WERI-Rb-1 (cell line): ENCODE results near the gene DLG1.

Experiments
- DNase-seq: peaks from one replicate; pipeline ENCODE4 v3.0.0-alpha.2; 2020
- H3K27ac ChIP-seq: fragments of 250-450 bp; sonication (Bioruptor Pico); 2 replicates; pipeline ENCODE4 v1.5.1; 2020; ENCODE audit warnings: mild to moderate bottlenecking, moderate library complexity
- H3K27me3 ChIP-seq: fragments of 250-450 bp; sonication (Bioruptor Pico); 2 replicates; pipeline ENCODE4 v1.5.1; 2021; ENCODE audit warnings: mild to moderate bottlenecking, low read depth, moderate library complexity; ENCODE audit not compliant: insufficient read depth, severe bottlenecking
- H3K36me3 ChIP-seq: fragments of 250-450 bp; sonication (Bioruptor Pico); 2 replicates; pipeline ENCODE4 v1.5.1; 2020; ENCODE audit warnings: mild to moderate bottlenecking, moderate library complexity
- H3K4me3 ChIP-seq: 2 replicates; pipeline ENCODE4 v1.5.1; 2011; ENCODE audit warnings: low read depth, mild to moderate bottlenecking, control low read depth, low read length
- H3K9me3 ChIP-seq: fragments of 250-450 bp; sonication (Bioruptor Pico); 2 replicates; pipeline ENCODE4 v1.5.1; 2021; ENCODE audit warnings: mild to moderate bottlenecking, moderate library complexity; ENCODE audit not compliant: severe bottlenecking
- TF ChIP-seq, protein P1 (sequence below): IDR thresholded peaks from 2 replicates; pipeline ENCODE4 v1.5.1; 2011; ENCODE audit warnings: low read depth, mild to moderate bottlenecking, control low read depth, inconsistent platforms, low read length

DLG1 gene

DNA sequence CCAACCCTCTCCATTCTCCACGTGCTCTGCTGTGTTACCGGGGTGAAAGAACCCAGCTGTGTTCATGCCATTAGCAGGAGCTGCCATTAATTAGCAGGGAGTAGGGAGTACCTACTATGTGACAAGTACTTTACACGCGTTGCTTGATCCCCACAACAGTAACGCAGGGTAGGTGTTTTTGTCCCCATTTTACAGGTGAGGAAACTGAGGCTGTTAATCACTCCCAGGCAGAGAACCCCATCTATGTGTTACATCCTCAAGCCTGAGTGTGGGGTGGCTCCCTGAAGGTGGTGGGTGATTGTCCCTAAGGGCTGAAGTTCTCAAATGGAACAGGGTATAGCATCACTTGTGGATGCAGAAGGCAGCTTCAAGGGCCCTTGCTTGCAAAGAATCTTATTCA, 291.6 kb downstream of the DLG1 start:
- H3K27ac ChIP-seq = no peak overlapping the region
- TF ChIP-seq, protein P1, sequence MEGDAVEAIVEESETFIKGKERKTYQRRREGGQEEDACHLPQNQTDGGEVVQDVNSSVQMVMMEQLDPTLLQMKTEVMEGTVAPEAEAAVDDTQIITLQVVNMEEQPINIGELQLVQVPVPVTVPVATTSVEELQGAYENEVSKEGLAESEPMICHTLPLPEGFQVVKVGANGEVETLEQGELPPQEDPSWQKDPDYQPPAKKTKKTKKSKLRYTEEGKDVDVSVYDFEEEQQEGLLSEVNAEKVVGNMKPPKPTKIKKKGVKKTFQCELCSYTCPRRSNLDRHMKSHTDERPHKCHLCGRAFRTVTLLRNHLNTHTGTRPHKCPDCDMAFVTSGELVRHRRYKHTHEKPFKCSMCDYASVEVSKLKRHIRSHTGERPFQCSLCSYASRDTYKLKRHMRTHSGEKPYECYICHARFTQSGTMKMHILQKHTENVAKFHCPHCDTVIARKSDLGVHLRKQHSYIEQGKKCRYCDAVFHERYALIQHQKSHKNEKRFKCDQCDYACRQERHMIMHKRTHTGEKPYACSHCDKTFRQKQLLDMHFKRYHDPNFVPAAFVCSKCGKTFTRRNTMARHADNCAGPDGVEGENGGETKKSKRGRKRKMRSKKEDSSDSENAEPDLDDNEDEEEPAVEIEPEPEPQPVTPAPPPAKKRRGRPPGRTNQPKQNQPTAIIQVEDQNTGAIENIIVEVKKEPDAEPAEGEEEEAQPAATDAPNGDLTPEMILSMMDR = no peak

DNA sequence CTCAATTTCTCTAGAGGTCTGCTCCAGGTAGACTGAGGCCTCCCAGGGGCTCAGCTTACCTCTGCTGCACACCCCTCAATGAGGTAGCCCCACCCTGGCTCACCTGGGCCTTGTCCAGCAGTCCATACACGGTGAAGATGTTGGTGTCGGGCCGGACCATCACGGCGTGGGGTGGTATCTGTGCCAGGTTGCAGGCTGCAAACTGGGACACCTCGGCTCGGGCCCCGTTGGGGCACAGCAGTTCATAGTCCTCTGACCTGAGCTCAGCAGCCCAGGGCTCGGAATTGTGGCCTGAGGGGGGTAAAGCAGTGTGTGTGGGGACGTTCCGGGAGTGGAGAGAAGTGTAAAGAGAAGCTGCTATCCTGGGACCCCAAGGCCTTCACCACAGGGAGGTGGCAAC, 292.0 kb downstream of the DLG1 start:
- Histone ChIP-seq H3K27me3 (no peaks in the 10 kb centered on the region), H3K36me3 (no peaks in the 10 kb centered on the region), H3K4me3 (no peak overlapping the region), H3K9me3 (no peaks in the 10 kb centered on the region), H3K27ac (no peak overlapping the region)
- TF ChIP-seq, protein P1 = no peak
- DNase-seq = no peak

More for the DNA sequence above, 291.6 kb downstream of the DLG1 start:
- Histone ChIP-seq H3K4me3 (no peak overlapping the region), H3K27me3 (no peaks in the 10 kb centered on the region), H3K9me3 (no peaks in the 10 kb centered on the region), H3K36me3 (no peaks in the 10 kb centered on the region)
- no peak for DNase-seq

DNA sequence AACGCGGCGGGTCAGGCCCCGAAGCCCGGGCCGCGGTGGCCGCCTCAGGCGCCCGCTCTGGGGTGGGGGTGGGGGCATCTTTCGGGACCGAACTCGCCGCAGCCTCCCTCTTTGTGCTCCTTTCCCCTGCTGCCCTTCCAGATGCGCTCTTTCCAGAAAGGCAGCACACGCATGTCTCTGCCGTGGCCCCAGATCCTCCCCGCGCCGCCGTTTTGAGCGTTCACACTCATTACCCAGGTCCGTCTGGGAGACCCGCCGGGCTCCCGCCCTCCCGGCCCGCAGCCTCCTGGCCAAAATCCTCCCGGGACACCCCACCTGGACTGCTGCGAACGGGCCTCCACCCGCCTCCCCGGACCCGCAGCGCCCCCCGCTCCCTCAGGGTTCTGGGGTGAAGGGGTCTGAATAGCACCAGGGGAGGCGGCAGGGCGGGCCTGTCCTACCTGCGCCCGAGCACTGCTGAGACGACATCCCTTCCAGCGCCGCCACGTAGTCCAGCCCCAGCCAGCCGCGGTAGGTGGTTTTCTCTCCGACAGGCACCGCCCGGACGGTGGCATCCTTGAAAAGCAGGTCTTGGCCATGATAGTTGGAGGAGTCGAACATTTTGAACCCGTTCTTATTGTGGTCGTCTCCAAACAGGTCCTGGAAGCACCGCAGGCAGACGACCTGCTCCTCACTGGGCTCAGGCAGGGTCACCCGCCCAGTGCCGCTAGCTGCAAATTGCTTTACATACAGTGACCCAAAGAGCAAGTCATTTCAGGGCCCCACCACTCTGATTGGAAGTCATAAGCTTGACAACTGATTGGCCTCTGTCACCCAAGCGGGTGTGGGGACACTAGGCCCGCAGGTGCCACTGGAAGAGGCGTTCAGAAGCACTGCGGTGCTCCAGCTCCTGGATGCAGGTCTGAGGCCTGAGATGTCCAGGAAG, 294.7 kb downstream of the DLG1 start:
- no peaks in the 10 kb centered on the region for H3K36me3 ChIP-seq
- TF ChIP-seq, protein P1 = no peak
- no peaks in the 10 kb centered on the region for H3K9me3 ChIP-seq
- peak overlapping the region; percentile 81 for H3K27ac ChIP-seq
- peak overlapping the region; percentile 52 for H3K4me3 ChIP-seq
- no peak for DNase-seq
- H3K27me3 ChIP-seq = no peaks in the 10 kb centered on the region

DNA sequence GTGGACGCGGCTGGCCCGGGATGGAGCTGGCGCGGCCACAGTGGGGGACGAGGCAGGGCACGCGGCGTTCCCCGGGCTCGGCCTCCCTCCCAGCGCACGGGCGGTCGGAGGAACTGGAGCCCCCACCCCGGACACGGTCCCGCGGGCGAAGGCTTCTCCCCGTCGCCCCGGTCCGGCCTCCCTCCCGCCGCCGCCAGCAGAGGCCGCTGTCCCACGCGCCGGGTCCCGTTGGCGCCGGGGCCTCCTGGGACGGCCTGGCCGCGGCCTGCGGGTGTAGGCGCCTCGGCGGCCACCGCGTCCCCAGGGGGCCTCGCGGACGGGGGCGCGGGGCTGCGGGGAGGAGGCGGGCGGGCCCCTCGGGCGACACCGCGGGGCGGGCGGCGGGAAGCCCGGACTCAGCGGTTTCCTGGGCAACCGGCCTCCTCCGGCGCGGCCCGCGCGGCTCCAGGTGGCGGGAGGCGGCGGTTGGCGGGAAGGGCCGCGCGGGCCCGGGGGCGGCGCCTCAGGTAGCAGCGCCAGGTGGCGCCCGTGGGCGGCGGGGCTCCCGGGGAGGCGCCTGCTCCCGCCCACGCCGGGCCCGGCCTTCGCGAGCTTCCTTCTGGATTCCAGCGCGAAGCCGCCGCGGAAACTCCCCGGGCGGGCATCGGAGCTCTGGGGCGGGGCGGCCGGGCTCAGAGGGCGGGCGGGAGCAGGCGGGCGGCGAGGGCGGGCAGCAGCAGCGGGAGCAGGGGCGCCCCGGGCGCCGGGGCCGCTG, 295.5 kb downstream of the DLG1 start:
- peak; percentile 62 for DNase-seq
- H3K9me3 ChIP-seq = no peaks in the 10 kb centered on the region
- H3K27ac ChIP-seq = peak overlapping the region; percentile 81
- H3K36me3 ChIP-seq = no peaks in the 10 kb centered on the region
- TF ChIP-seq, protein P1 = peak; percentile 56
- H3K27me3 ChIP-seq = no peaks in the 10 kb centered on the region
- peak overlapping the region; percentile 52; the same call in 1 of the 2 replicates for H3K4me3 ChIP-seq

DNA sequence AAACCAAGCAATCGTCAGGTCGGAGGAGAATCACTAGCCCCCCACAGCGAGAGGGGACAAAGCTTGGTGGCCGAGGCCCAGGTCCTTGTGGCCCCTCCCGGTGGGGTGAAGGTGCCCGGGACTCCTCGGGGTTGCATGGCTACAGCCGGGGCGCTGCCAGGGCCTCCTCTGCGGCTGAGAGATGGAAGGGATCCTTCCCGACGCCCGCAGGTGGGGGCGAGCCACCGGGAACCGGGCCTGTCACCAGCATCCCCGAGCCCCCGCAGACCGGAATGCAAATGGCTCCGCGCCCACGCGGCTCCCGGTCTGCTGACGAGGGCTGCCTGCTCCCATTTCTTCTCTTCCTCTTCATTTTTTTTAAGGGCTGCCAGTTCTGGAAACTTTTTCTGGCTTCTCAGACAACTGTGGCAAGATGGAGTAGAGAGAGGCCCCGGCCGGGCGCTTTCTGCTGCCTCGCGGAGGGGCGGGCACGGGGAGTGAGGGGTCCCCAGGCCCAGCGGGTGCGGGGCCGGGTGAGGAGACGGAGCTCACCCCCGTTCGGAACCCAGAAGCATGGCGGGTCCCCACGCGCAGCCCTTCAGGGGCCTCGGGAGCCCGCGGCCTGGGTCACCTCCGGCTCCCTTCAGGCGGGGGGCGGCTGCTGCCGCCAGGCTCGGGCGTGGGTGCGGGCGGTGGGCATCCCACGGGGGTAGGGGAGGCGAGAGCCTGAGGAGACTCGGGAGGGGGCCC, 296.3 kb downstream of the DLG1 start:
- DNase-seq = no peak
- Histone ChIP-seq H3K36me3 (no peaks in the 10 kb centered on the region), H3K27ac (peak overlapping the region; percentile 59), H3K4me3 (no peak overlapping the region), H3K9me3 (no peaks in the 10 kb centered on the region), H3K27me3 (no peaks in the 10 kb centered on the region)
- TF ChIP-seq, protein P1 = no peak
